ENCODE results near the gene HLA-DRB1. TPM values are rescaled to one million over a fixed set of nuclear protein-coding genes. Genes with fewer than 3 reads are reported as not detected.

HLA-DRB1 gene
- total RNA-seq, 1 donor from 2014 or later, result 0.34 TPM

GRCh38 chr6:32615885-32616532 lies 26.4 kb upstream of the HLA-DRB1 start:
- no peak for DNase-seq
- Mint-ChIP-seq H3K9me3 (ENCODE audit: unreplicated experiment) (peaks cover 1% of the 10 kb centered on the region), H3K36me3 (ENCODE audit: unreplicated experiment) (peaks cover 5% of the 10 kb centered on the region), H3K27me3 (ENCODE audit: unreplicated experiment) (no peaks in the 10 kb centered on the region), H3K4me1 (ENCODE audit: low read depth, unreplicated experiment) (no peaks in the 10 kb centered on the region), H3K27ac (ENCODE audit: unreplicated experiment) (no peak overlapping the region), H3K4me3 (ENCODE audit: unreplicated experiment) (no peak overlapping the region)
- no peak for TF ChIP-seq CTCF (IDR thresholded peaks at IDR 0.05; ENCODE audit: partially characterized antibody, unreplicated experiment)

GRCh38 chr6:32614366-32615081 lies 24.9 kb upstream of the HLA-DRB1 start:
- peaks cover 1% of the 10 kb centered on the region for H3K9me3 Mint-ChIP-seq (ENCODE audit: unreplicated experiment)
- H3K27ac Mint-ChIP-seq (ENCODE audit: unreplicated experiment), result no peak overlapping the region
- TF ChIP-seq CTCF (IDR thresholded peaks at IDR 0.05; ENCODE audit: partially characterized antibody, unreplicated experiment), result no peak
- DNase-seq, result no peak
- H3K27me3 Mint-ChIP-seq (ENCODE audit: unreplicated experiment), result no peaks in the 10 kb centered on the region
- no peak overlapping the region for H3K4me3 Mint-ChIP-seq (ENCODE audit: unreplicated experiment)
- no peaks in the 10 kb centered on the region for H3K4me1 Mint-ChIP-seq (ENCODE audit: low read depth, unreplicated experiment)
- H3K36me3 Mint-ChIP-seq (ENCODE audit: unreplicated experiment), result peaks cover 5% of the 10 kb centered on the region

GRCh38 chr6:32613475-32613874 lies 23.8 kb upstream of the HLA-DRB1 start:
- H3K4me1 Mint-ChIP-seq (ENCODE audit: low read depth, unreplicated experiment), result no peaks in the 10 kb centered on the region
- H3K4me3 Mint-ChIP-seq (ENCODE audit: unreplicated experiment), result no peak overlapping the region
- H3K9me3 Mint-ChIP-seq (ENCODE audit: unreplicated experiment), result peaks cover 1% of the 10 kb centered on the region

GRCh38 chr6:32610682-32611296 lies 21.1 kb upstream of the HLA-DRB1 start:
- no peaks in the 10 kb centered on the region for H3K9me3 Mint-ChIP-seq (ENCODE audit: unreplicated experiment)
- H3K4me1 Mint-ChIP-seq (ENCODE audit: low read depth, unreplicated experiment), result no peaks in the 10 kb centered on the region
- H3K27me3 Mint-ChIP-seq (ENCODE audit: unreplicated experiment), result no peaks in the 10 kb centered on the region

More at GRCh38 chr6:32613475-32613874, 23.8 kb upstream of the HLA-DRB1 start:
- TF ChIP-seq CTCF (IDR thresholded peaks at IDR 0.05; ENCODE audit: partially characterized antibody, unreplicated experiment), result no peak
- H3K27me3 Mint-ChIP-seq (ENCODE audit: unreplicated experiment), result no peaks in the 10 kb centered on the region
- no peak for DNase-seq
- peaks cover 5% of the 10 kb centered on the region for H3K36me3 Mint-ChIP-seq (ENCODE audit: unreplicated experiment)
- no peak overlapping the region for H3K27ac Mint-ChIP-seq (ENCODE audit: unreplicated experiment)

More at GRCh38 chr6:32610682-32611296, 21.1 kb upstream of the HLA-DRB1 start:
- DNase-seq, result no peak
- TF ChIP-seq CTCF (IDR thresholded peaks at IDR 0.05; ENCODE audit: partially characterized antibody, unreplicated experiment), result no peak
- no peaks in the 10 kb centered on the region for H3K36me3 Mint-ChIP-seq (ENCODE audit: unreplicated experiment)
- H3K4me3 Mint-ChIP-seq (ENCODE audit: unreplicated experiment), result no peak overlapping the region
- H3K27ac Mint-ChIP-seq (ENCODE audit: unreplicated experiment), result no peak overlapping the region
